Subcutaneous adipose tissue (tissue), 4 donors: Measurements from ENCODE around the gene LOX. TPM values are rescaled to one million over a fixed set of nuclear protein-coding genes. Genes with fewer than 3 reads are reported as not detected.

Experiments used
- CTCF ChIP-seq: fragments of 450-650 bp; IDR thresholded peaks from one replicate; pipeline ENCODE4 v1.5.1; 2016; ENCODE audit warnings: low read depth, mild to moderate bottlenecking, control low read depth, antibody characterized with exemption, moderate library complexity
- total RNA-seq, 4 donors: library from RNA; depleted of rRNA; stranded (reverse); fragments of >200 nt; gene quantifications; one replicate each; pipeline ENCODE4 v1.1.0, GENCODE V29; 2016

The LOX gene
- total RNA-seq, 4 donors from 2014 or later: 22.2 to 161 (median 73.2) TPM

- no peak for TF ChIP-seq CTCF
Observed at GRCh38 chr5:122019919-122020590, 58.0 kb downstream of the LOX start.

- TF ChIP-seq CTCF: no peak
Observed at GRCh38 chr5:122015471-122015870, 62.6 kb downstream of the LOX start.

GRCh38 chr5:122014236-122014935 lies 63.7 kb downstream of the LOX start:
- TF ChIP-seq CTCF: no peak

Other genes starting within 250 kb of the LOX start
- gene FTMT, start 226.4 kb downstream of the LOX start, total RNA-seq: not detected
- 10 to 100 TPM; 14.8 to 26.1 (median 19.6) TPM for gene SRFBP1, start 116.3 kb downstream of the LOX start, total RNA-seq
- gene ZNF474, start 51.3 kb upstream of the LOX start, total RNA-seq: under 1 TPM in 1 of 4 donors, not detected in 3; 0.44 TPM
- 1 to 10 TPM; 4.9 to 7.7 (median 6.8) TPM for gene SNCAIP, start 234.0 kb upstream of the LOX start, total RNA-seq